ENCODE data around the gene CEACAM18. TPM values are rescaled to one million over a fixed set of nuclear protein-coding genes. Genes with fewer than 3 reads are reported as not detected.
A peak's percentile ranks its signal among the peaks of the same experiment; 100 is the strongest.
"Not testable (repeated sequence)": the region's sequence is repeated elsewhere in the genome, so short reads cannot be mapped to it uniquely, and the experiment has no call there.

CEACAM18 gene
- total and polyA plus RNA-seq, 2 donors (not counting 1 experiment from before 2014, with no cell fraction given) = not detected

GRCh38 chr19:51441410-51442390, 36.6 kb upstream of the CEACAM18 start:
- peak overlapping the region; percentile 71 for H3K4me3 Mint-ChIP-seq
- DNase-seq = peak; percentile 88
- no peaks in the 10 kb centered on the region for H3K9me3 Mint-ChIP-seq (ENCODE audit: insufficient read depth)
- ChIA-PET CTCF (interaction anchor here (0.7 to 9.7 kb wide), 12 partner anchors 14 to 273 kb away, joined by 3 to 112 read pairs (median 8); partner anchors contain the start of genes SIGLEC10 and VSIG10L), POLR2A (interaction anchor here (0.5 to 1.0 kb wide), 3 partner anchors 24 to 45 kb away, joined by 3 read pairs; partner anchors contain the start of gene SIGLEC10)
- Histone ChIP-seq H3K4me3 (ENCODE audit: control extremely low read depth in 1 of 5, extremely low read depth in 1 of 5, insufficient read depth in 1 of 5, low read depth in 2 of 5, low read length in 4 of 5) (peak overlapping the region; percentile 5 to 41 (median 37)), H4K20me1 (ENCODE audit: control insufficient read depth, insufficient read depth, low read length, poor library complexity, severe bottlenecking) (no peaks in the 10 kb centered on the region), H3K4me2 (replicated peaks; ENCODE audit: low read depth, low read length, poor library complexity, severe bottlenecking) (peak overlapping the region; percentile 60), H3K27ac (ENCODE audit: low read length in 2 of 2) (peak overlapping the region; percentile 61 to 71), H3K36me3 (replicated peaks in 1 of 2; ENCODE audit: control extremely low read depth in 1 of 2, control insufficient read depth in 1 of 2, extremely low read depth in 1 of 2, insufficient read depth in 2 of 2, low read length in 1 of 2) (no peaks in the 10 kb centered on the region), H3K9me3 (ENCODE audit: control extremely low read depth in 1 of 3, control insufficient read depth in 2 of 3, insufficient read depth in 1 of 3, low read length in 2 of 3) (peaks cover 0 to 5% (median 0%) of the 10 kb centered on the region in 3 donors), H3K9ac (ENCODE audit: low read length) (peak overlapping the region; percentile 41), H3K4me1 (ENCODE audit: control insufficient read depth in 2 of 2, insufficient read depth in 2 of 2, low read length in 2 of 2) (peaks cover 20 to 32% of the 10 kb centered on the region in 2 donors), H2AFZ (ENCODE audit: insufficient read depth, low read depth, low read length, poor library complexity, severe bottlenecking) (peak overlapping the region; percentile 4), H3K27me3 (replicated peaks in 1 of 4; ENCODE audit: control extremely low read depth in 1 of 4, control insufficient read depth in 3 of 4, insufficient read depth in 4 of 4, low read length in 3 of 4) (peaks cover 0 to 15% (median 3%) of the 10 kb centered on the region in 4 experiments), H3K79me2 (ENCODE audit: control insufficient read depth, insufficient read depth, low read length) (no peaks in the 10 kb centered on the region)
- H3K4me1 Mint-ChIP-seq = peaks cover 32% of the 10 kb centered on the region
- peak; percentile 89 for ATAC-seq (ENCODE audit: low read depth)
- peak overlapping the region; percentile 83 for H3K27ac Mint-ChIP-seq
- H3K27me3 Mint-ChIP-seq = peaks cover 20% of the 10 kb centered on the region
- no peak for TF ChIP-seq EZH2 (IDR thresholded peaks at IDR 0.05; ENCODE audit: borderline replicate concordance, insufficient read depth, low read depth, low read length, poor library complexity, severe bottlenecking)
- peak; percentile 22 for TF ChIP-seq CTCF (IDR thresholded peaks at IDR 0.05)
- WGBS (ENCODE audit: insufficient coverage) = 12% methylated on average over 24 of the region's 31 CpGs
- intact Hi-C loops (cut with micrococcal nuclease) = loop anchor here (1.0 kb wide), 4 partner anchors 24 to 74 kb away; partner anchors contain the start of gene SIGLEC10

GRCh38 chr19:51447510-51447909, 30.8 kb upstream of the CEACAM18 start:
- H3K36me3 ChIP-seq (replicated peaks in 1 of 2; ENCODE audit: control extremely low read depth in 1 of 2, control insufficient read depth in 1 of 2, extremely low read depth in 1 of 2, insufficient read depth in 2 of 2, low read length in 1 of 2); H3K4me3 Mint-ChIP-seq; intact Hi-C loops (cut with micrococcal nuclease); H3K9ac ChIP-seq (ENCODE audit: low read length); H3K4me1 ChIP-seq (ENCODE audit: control insufficient read depth in 2 of 2, insufficient read depth in 2 of 2, low read length in 2 of 2); POLR2A ChIA-PET; H3K4me3 ChIP-seq (ENCODE audit: control extremely low read depth in 1 of 5, extremely low read depth in 1 of 5, insufficient read depth in 1 of 5, low read depth in 2 of 5, low read length in 4 of 5); H3K9me3 Mint-ChIP-seq (ENCODE audit: insufficient read depth); H3K4me2 ChIP-seq (replicated peaks; ENCODE audit: low read depth, low read length, poor library complexity, severe bottlenecking); H2AFZ ChIP-seq (ENCODE audit: insufficient read depth, low read depth, low read length, poor library complexity, severe bottlenecking); H3K27ac ChIP-seq (ENCODE audit: low read length in 2 of 2); H3K79me2 ChIP-seq (ENCODE audit: control insufficient read depth, insufficient read depth, low read length); H3K27ac Mint-ChIP-seq; H4K20me1 ChIP-seq (ENCODE audit: control insufficient read depth, insufficient read depth, low read length, poor library complexity, severe bottlenecking); H3K4me1 Mint-ChIP-seq; ATAC-seq (ENCODE audit: low read depth); DNase-seq: not testable (repeated sequence)
- H3K27me3 Mint-ChIP-seq = peaks cover 47% of the 10 kb centered on the region
- Histone ChIP-seq H3K9me3 (ENCODE audit: control extremely low read depth in 1 of 3, control insufficient read depth in 2 of 3, insufficient read depth in 1 of 3, low read length in 2 of 3) (peaks cover 0 to 16% (median 0%) of the 10 kb centered on the region in 3 donors), H3K27me3 (replicated peaks in 1 of 4; ENCODE audit: control extremely low read depth in 1 of 4, control insufficient read depth in 3 of 4, insufficient read depth in 4 of 4, low read length in 3 of 4) (peaks cover 0 to 30% (median 9%) of the 10 kb centered on the region in 4 experiments)
- CTCF ChIA-PET = interaction anchor here (0.8 to 1.9 kb wide), 3 partner anchors 9 to 40 kb away, joined by 3 to 4 read pairs (median 3); no protein-coding TSS in a partner anchor
- 88% methylated on average over 3 of the region's 3 CpGs for WGBS (ENCODE audit: insufficient coverage)

Measured in B cell (primary cell).